ENCODE data around the gene MAGI1. TPM values are rescaled to one million over a fixed set of nuclear protein-coding genes. Genes with fewer than 3 reads are reported as not detected.

MAGI1 gene
- total and polyA plus RNA-seq, 10 donors, result 3.5 to 104 (median 62.3) TPM

GRCh38 chr3:65751123-65751700 lies 287.5 kb downstream of the MAGI1 start:
- TF ChIP-seq POLR2AphosphoS5 (IDR thresholded peaks at IDR 0.05) (no peak), CTCF (IDR thresholded peaks at IDR 0.05 in 8 of 11, conservative IDR thresholded peaks at IDR 0.05 in 3 of 11) (peak in 8 of 11 experiments; percentile 19 to 67 (median 50))
- Histone ChIP-seq H3K27ac (no peak overlapping the region), H3K4me1 (peaks cover 0 to 6% (median 0%) of the 10 kb centered on the region in 6 donors), H3K4me3 (no peak overlapping the region), H3K27me3 (replicated peaks in 1 of 7) (no peaks in the 10 kb centered on the region), H3K36me3 (no peaks in the 10 kb centered on the region), H3K9me3 (no peaks in the 10 kb centered on the region)
- DNase-seq, result no peak
- 61 to 67% (median 65%) methylated on average over 5 of the region's 5 CpGs for WGBS, 5 donors
- intact Hi-C loops (cut with DNase I; ENCODE audit: low total_unique reads), result no loop called here

DNA sequence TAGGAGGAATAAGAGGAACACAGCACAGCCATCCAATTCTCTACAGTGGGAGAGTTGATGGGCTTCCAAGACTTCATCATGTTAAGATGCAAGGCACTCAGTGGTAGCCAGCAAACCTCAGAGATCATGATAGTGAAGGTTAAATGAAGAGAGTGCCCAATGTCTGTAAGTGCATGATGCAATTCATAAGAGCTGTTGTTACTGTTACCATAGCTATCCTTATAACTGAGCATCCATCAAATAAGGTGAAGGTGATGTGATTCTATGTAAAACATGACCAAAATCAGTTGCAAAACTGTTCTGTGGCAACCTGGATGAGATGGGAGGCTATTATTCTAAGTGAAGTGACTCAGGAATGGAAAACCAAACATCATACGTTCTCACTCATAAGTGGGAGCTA lies 289.7 kb downstream of the MAGI1 start:
- 79 to 100% (median 85%) methylated on average over 1 of the region's 1 CpG for WGBS, 5 donors
- intact Hi-C loops (cut with DNase I; ENCODE audit: low total_unique reads), result no loop called here
- no peak overlapping the region for H3K27ac ChIP-seq
- no peaks in the 10 kb centered on the region for H3K9me3 ChIP-seq
- no peaks in the 10 kb centered on the region for H3K36me3 ChIP-seq
- TF ChIP-seq POLR2A (IDR thresholded peaks at IDR 0.05) (no peak), CTCF (IDR thresholded peaks at IDR 0.05 in 8 of 11, conservative IDR thresholded peaks at IDR 0.05 in 3 of 11) (no peak), POLR2AphosphoS5 (IDR thresholded peaks at IDR 0.05) (no peak)
- no peak overlapping the region for H3K4me3 ChIP-seq
- DNase-seq, result no peak
- H3K4me1 ChIP-seq, result peaks cover 0 to 6% (median 0%) of the 10 kb centered on the region in 6 donors
- no peaks in the 10 kb centered on the region for H3K27me3 ChIP-seq (replicated peaks in 1 of 7)

- no peak for TF ChIP-seq POLR2AphosphoS5 (IDR thresholded peaks at IDR 0.05)
- no peak for TF ChIP-seq CTCF (IDR thresholded peaks at IDR 0.05 in 8 of 11, conservative IDR thresholded peaks at IDR 0.05 in 3 of 11)
- no peak for TF ChIP-seq POLR2A (IDR thresholded peaks at IDR 0.05)
- H3K4me1 ChIP-seq, result peaks cover 0 to 6% (median 0%) of the 10 kb centered on the region in 6 donors
- no peak overlapping the region for H3K27ac ChIP-seq
- H3K9me3 ChIP-seq, result no peaks in the 10 kb centered on the region
- no peak overlapping the region for H3K4me3 ChIP-seq
- 90 to 100% (median 95%) methylated on average over 1 of the region's 1 CpG for WGBS, 5 donors
- no peaks in the 10 kb centered on the region for H3K27me3 ChIP-seq (replicated peaks in 1 of 7)
- no peak for DNase-seq
- intact Hi-C loops (cut with DNase I; ENCODE audit: low total_unique reads), result no loop called here
- H3K36me3 ChIP-seq, result no peaks in the 10 kb centered on the region
Measured at GRCh38 chr3:65748326-65748725, 290.4 kb downstream of the MAGI1 start.

DNA sequence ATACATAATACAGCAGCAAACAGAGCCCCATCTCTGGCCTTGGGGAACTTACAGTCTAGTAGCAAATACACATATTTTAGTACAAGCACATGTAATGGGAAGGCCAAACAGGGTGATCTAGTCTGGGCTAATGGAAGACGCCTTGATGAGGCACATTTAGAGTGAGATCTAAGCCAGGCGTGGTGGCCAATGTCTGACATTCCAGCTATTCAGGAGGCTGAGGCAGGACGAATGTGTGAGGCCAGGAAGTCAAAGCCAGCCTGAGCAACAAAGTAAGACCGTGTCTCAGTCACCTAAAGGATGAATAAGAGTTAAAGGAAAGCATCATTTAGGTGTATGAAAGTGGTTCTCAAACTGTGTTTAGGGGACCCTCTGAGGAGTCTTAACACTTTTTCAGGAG lies 291.9 kb downstream of the MAGI1 start:
- WGBS, 5 donors, result 73 to 88% (median 84%) methylated on average over 4 of the region's 4 CpGs
- no peak overlapping the region for H3K27ac ChIP-seq
- no peak overlapping the region for H3K4me3 ChIP-seq
- no peaks in the 10 kb centered on the region for H3K9me3 ChIP-seq
- no peaks in the 10 kb centered on the region for H3K36me3 ChIP-seq
- H3K4me1 ChIP-seq, result peaks cover 0 to 6% (median 0%) of the 10 kb centered on the region in 6 donors
- TF ChIP-seq POLR2A (IDR thresholded peaks at IDR 0.05), result no peak
- TF ChIP-seq POLR2AphosphoS5 (IDR thresholded peaks at IDR 0.05), result no peak
- intact Hi-C loops (cut with DNase I; ENCODE audit: low total_unique reads), result no loop called here
- DNase-seq, result no peak
- H3K27me3 ChIP-seq (replicated peaks in 1 of 7), result no peaks in the 10 kb centered on the region
